DMS114 treated with DMSO at 0.1 percent for 48 hours (cell line): ENCODE results near the gene ILKAP.

Experiments used
- DNase-seq: peaks from one replicate; lab custom pipeline; 2025; ENCODE audit not compliant: unreplicated experiment; lab: John Stamatoyannopoulos, UW

ILKAP gene

DNA sequence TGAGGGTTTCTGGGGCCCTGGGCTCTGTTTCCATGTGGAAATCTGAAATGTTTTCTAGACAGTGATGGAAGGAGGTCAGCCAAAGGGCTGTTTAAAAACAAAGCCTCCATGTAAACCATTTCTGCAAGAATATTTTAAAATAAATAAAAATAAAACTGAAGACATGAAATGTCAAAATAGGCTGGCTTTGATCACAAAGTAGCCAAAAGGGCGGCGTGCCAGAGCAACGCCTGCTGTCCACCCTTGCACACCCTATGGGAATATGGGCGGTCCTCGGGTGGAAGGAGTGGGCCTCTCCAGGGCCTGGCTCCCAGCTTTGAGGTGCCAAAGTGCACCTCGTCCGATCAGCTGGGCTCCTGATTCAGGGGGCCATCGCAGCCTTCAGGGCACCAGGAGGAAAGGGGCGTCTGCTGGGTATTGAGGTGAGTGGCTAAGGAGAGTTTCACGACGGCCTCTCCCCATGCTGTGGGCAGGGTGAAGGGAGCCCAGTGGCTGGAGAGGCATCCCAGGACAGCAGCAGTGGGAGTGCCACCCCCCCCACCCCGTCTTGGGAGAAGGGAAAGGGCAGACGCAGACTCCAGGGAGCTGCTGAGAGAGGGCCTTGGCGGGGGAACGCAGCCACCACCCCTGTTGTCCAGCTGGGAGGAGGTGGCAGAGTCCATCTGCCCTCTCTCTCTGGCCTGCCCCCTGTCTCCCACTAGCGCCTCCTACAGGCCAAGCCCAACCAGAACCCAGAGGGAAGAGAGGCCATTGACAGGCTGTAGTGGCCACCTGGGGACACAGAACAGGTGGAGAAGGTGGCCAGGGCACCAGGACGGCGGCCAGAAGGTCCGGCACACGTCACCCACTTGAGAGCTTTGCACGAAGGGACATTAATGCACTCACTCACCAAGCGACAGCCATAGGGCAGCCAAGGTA, 50.5 kb downstream of the ILKAP start:
- DNase-seq = no peak

DNA sequence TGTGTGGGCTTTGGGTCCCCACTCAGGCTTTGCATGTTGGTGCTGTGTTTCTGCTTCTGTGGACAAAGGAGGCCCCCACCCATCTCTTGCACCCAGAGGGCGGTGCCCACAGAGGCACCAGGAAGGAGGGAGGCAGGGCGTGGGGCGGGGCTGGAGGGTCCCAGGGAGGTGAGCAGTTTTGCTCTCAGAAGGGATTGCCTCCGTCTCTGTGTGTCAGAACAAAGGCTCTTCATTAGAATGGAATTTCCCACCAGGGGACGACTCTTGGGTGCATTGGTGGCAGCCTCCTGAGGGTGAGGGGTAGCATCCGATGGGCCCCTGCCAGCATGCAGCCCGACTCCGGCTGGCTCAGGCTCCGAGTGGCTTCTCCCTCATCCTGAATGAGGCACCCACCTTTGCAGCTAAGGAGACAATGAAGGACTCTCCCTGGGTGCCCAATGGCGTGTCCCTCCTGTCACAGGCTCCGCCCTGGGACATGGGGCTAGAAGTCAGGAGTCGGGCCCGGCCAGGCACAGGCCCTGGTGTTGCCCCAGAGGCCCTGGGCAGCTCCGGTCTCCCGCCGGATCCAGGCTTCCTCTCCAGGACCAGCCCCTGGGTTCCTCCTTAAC, 51.8 kb downstream of the ILKAP start:
- no peak for DNase-seq

DNA sequence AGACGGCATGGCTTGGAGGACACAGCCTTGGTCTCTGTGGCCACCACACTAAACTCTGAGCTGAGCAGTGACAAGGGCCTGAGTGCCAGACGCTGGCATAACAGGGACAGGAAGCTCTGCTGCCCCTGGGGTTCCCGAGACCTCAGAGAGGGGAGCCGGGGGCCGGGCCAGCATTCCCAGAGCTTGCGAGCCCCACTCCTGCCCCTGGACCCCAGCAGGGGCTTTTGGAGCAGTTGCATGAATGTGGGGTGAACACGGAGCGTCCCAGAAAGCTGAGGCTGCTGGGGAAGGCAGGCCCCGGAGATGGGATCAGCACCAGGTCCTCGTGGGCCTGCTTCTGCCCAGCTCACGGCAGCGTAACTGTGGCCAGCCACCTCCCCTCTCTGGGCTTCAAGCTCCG, 52.3 kb downstream of the ILKAP start:
- DNase-seq = no peak

DNA sequence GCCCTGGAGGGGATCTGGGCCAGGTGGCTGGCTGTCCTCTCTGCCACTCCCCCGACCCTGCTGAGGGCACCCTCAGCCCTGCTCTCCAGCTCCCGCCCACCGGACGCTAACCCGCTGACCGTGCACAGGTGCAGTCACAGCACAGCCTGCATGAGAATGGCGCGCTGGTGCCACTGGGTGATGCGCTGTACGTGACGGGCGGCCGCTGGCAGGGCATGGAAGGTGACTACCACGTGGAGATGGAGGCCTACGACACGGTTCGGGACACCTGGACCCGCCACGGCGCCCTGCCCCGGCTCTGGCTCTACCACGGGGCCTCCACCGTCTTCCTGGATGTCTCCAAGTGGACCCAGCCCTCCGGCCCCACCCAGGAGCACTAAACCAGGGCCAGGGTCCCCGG, 52.8 kb downstream of the ILKAP start:
- DNase-seq = no peak

DNA sequence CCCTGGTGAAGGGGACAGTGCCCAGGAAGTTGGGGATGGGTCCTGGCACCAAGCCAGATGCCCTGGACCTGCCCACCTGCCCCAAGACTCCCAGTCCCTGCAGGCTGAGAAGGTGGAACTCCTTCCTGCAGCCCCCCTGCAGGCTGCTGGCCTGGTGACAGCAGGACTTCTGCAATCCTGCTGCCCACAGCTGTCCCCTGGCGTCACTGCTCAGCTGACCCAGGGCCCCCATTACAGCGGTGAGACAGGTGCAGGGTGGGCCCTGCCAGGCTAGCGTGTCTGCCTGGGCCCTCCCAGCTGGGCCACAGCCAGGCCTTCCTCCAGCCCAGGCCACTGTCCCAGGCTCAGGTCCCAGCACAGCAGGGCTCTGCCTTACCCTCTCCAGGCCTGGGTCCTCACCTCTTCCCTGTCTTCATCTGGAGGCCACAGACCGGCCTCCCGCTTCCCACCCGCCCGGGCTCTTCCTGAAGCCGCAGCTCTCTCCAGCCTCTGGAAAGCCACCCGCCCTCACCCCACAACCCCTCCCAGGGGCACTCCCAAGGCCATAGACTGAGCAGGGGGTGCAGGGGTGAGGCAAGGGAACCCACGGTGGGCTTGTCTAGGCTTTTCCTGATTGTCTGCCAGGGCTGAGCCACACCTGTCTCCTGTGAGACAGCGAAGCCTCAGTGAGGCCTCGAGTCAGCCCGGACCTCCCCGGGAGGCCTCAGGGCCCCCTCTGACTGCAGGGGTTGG, 53.5 kb downstream of the ILKAP start:
- no peak for DNase-seq

DNA sequence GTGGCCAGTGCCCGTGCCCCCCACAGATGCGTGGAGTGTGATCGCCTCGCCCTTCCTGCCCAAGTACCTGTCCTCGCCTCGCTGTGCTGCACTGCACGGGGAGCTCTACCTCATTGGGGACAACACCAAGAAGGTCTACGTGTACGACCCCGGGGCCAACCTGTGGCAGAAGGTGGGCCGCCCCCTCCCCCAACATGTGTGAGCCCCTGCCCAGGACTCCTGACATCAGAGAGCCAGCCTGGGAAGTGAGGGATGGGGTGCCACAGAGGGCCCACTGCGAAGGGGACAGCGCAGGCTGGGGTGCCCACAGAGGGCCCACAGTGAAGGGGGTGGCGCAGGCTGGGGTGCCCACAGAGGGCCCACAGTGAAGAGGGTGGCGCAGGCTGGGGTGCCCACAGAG, 54.5 kb downstream of the ILKAP start:
- DNase-seq = no peak

DNA sequence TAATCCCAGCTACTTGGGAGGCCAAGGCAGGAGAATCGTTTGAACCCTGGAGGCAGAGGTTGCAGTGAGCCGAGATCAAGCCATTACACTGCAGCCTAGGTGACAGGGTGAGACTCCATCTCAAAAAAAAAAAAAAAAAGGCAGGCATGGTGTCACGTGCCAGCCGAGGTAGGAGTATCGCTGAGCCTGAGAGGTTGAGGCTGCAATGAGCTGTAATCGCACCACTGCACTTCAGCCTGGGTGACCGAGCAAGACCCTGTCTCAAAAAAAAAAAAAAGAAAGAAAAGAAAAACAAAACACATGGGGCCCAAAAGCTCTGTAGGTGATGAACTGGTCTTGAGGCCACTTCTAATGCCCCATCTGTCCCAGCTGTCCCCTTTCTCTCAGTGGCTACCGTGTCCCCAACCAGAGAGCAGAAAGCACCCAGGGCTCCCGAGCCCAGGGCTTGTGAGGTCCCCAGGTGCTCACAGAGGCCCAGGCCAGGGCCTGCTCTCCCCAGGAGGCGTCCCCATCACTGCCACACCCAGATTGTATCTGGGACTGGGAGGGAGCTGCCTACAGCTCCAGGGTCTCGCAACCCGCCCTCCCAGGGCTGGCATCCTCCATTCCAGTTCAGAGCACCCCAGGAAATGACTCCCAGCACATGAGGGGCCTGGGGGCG, 56.5 kb downstream of the ILKAP start:
- no peak for DNase-seq

DNA sequence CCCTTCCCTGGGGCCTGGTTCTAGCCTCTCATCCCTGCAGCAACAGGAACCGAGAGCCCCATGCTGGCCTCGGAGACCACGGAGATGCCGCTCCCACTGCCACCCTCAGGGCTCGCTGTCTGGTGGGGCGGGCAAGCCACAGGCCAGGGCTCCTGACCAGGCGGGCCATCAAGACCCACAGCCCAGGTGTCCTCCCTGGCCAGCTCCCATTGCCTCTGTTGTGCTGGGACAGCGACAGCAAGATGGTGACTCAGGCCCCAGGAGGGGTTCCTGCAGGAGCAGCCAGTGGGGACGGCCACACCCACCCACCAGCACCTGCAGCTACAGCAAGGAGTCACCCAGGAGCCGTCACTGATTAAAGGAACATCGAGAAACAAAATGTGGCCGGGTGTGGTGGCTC, 57.6 kb downstream of the ILKAP start:
- DNase-seq = no peak

DNA sequence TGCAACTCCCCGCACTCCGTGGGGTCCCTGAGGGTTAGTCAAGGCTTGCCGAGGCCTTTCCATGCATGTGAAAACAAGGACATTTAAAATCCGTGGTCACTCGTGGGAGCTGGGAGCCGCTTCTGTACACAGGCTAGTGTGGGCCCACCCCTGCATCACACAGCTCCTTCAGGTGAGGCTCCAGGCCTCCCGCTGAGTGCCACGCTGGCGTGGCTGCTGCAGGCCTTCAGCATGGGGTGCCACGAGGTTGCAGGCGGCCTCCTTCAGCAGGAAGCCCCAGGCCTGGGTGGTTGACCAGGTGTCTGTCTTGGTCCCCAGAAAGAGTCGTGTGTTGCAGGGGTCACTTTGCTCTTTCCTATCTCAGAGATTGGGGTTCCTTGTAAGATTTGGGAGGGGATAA, 58.4 kb downstream of the ILKAP start:
- DNase-seq = no peak

DNA sequence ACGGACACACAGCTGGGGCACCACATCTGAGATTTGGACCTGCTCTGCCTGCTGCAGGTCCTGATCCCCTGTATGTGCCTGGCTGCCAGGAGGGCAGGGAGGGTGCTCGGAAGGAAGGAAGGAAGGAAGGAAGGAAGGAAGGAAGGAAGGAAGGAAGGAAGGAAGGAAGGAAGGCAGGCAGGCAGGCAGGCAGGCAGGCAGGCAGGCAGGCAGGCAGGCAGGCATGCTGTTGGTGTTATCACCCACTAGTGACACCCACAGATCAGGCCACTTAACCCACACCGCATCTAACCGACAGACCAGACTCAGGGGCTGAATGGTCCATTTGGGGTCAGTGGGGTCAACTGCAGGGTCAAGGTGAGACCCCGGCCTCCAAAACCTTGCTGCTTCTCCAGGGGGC, 59.2 kb downstream of the ILKAP start:
- no peak for DNase-seq

DNA sequence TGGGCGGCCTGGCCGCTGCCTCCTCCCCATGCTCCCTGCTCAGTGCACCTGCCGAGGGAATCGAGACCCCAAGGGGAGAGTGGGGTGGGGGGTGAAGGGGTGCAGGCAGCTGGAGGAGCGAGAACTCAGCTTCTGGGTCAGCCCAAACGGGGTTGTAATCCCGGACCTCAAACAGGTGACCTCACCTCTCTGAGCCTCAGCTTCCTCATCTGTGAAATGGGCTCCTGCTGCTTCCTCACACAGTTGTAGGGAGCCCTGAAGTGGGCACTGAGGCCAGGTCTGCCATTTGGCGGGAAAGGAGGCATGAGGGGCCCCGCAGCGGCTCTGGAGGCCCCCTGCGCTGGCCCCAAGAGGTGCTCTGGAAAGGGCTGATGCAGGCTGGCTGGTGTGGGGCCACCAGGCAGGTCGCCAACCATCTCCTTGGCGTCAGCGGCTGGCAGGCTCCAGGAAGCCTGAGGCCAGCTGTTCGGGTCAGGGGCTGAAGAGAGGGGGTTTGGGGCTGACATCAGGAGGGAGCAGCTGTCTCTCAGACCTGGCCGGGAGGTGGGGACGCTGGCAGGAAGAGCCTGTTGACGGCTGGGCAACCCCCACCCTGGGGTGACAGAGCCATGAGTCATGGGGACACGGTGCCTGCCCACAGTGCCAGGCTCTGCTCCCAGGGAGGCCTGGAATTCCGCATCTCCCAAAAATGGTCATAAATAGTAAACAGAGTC, 60.1 kb downstream of the ILKAP start:
- DNase-seq = no peak

DNA sequence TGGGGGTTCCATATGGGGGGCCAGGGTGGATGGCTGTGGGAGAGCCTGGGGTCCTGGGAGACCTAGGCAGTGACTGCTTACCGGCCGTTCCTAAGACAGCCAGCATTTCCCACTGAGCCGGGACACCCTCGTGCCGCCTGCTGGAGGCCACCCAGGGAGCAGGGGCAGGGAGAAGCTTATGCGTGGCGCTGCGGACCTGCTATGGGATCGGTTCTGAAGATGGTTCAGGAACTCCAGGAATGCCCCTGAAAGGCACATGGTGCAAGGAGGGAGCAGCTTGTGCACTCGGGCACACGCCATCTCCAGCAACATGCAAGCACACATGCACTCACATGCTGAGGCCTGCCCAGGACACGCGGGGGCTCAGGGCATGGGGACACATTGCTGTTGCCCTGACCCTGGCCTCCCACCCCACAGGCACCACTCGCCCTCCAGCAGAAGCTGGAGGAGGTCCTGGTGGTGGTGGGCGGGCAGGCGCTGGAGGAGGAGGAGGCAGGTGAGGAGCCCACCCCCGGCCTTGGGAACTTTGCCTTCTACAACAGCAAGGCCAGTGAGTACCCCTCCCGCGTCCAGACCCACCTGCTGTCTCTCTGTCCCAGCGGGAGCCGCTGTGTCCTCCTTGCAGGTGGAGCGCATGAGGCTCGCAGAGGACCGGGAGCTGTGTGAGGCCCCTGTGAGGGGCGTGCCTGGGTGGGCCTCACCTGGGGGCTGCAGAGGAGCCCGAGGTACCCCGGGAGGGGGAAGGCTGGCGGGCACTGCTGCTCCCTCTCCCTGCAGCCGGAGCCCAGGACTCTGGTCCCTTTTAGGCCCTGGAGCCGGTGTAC, 60.9 kb downstream of the ILKAP start:
- DNase-seq = no peak

DNA sequence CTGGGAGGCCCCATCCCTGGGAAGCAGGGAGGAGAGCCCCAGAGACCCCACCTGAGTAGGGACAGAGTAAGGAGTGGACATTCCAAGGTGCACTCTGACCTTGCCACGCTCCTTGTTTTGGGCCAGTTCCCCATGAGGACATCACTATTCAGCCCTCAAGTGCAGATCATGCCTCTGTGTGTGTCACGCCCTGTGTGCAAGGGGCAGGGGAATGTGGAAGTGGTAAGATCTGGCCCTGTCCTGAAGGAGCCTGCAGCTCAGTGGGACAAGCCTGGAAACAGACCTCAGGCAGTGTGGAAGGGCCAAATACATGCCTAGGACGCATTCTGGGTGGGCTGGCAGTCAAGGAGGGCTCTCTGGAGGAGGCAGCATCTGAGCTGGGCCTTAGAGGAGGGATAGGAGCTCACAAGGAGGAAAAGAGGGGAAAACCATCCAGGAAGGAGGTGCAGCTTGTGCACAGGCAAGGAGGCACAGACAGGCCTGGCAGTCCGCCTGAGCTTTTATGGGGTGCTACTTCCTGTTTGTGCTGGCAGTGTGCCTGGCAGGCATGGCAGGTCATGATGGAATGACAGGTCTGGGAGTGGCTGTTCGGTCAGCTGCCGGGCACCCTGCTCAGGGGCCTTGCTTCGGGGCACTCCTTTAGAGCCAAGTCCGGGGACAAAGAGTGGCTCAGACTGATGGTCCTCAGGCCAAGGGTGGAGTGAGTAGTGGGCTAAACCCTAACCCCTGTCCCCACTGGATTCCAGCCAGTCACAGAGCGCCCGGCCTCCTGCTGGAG, 61.8 kb downstream of the ILKAP start:
- DNase-seq = no peak

DNA sequence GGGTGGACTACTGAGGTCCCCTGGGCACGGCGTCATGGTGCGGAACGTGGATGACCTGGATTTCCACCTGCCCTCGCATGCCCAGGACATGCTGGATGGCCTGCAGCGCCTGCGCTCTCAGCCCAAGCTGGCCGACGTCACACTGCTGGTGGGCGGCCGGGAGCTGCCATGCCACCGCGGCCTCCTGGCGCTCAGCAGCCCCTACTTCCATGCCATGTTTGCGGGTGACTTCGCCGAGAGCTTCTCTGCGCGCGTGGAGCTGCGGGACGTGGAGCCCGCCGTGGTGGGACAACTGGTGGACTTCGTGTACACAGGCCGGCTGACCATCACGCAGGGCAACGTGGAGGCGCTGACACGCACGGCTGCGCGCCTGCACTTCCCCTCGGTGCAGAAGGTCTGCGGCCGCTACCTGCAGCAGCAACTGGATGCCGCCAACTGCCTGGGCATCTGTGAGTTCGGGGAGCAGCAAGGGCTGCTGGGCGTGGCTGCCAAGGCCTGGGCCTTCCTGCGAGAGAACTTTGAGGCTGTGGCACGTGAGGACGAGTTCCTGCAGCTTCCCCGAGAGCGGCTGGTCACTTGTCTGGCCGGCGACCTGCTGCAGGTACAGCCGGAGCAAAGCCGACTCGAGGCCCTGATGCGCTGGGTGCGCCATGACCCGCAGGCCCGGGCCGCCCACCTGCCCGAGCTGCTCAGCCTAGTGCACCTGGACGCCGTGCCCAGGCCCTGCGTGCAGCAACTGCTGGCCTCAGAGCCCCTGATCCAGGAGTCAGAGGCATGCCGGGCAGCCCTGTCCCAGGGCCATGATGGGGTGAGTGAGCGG, 62.6 kb downstream of the ILKAP start:
- no peak for DNase-seq

DNA sequence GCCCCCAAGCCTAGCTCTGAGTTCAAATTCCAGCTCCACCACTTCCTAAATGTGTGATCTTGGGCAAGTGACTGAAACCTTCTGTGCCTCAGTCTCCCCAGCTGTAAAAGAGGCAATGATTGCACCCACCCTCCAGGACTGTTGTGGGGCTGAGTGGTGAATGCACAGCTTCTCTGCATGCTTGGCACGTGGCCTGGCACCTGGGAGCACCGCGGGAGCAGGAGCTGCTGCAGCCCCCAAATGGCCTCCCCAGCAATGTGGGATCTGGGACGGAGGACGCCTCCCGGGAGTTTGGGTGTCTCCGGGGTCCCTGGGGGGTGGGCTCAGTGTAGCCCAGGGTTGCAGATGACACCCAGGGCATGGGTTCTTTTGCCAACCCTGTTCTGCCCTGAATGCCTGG, 63.5 kb downstream of the ILKAP start:
- no peak for DNase-seq

DNA sequence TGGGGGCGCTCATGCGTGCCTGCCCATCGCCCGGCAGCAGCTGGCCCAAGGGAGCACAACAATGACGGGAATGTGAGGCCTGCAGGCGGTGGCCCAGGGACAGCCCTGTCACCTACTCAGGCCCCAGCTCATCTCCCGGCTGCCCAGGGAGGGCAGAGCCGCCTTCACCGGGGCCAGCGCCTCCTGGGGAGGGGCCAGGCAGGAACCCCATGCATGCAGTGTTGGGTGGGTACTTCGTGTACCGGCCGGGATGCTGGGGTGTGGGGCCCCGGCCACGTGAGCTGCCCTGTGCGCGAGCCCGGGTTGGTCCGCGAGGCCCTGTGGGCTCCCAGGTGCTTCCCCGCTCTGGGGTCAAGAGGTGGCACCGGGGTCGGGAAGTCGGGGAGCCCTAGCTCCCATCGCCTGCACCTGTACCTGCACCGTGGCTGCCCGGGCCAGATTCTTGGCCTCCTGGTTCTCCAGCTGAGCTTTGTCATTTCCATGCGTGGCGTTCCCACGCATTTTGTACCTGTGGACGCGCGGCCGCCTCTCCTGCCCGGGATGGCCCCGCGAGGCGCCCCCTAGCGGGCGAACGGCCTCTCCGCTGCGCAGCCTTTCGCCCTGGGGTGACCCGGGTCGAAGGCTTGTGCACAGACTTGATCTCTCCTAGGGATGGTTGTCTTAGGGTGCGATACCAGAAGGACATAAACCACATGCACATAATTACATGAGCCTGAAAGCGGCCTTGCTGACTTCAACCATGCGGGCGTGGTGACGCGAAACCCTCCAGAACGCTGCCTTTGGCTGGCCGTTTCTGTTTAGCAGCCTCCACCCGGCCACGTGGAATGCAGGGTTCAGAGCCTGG, 64.1 kb downstream of the ILKAP start:
- DNase-seq = no peak
